AG08395 (cell line): ENCODE data around the gene RGS3.
"Not testable (repeated sequence)": the region's sequence is repeated elsewhere in the genome, so short reads cannot be mapped to it uniquely, and the experiment has no call there.

Source experiments
- DNase-seq: peaks from one replicate; pipeline ENCODE4 v3.0.0; 2012; ENCODE audit warnings: mixed read lengths, low spot score

Gene RGS3

DNA sequence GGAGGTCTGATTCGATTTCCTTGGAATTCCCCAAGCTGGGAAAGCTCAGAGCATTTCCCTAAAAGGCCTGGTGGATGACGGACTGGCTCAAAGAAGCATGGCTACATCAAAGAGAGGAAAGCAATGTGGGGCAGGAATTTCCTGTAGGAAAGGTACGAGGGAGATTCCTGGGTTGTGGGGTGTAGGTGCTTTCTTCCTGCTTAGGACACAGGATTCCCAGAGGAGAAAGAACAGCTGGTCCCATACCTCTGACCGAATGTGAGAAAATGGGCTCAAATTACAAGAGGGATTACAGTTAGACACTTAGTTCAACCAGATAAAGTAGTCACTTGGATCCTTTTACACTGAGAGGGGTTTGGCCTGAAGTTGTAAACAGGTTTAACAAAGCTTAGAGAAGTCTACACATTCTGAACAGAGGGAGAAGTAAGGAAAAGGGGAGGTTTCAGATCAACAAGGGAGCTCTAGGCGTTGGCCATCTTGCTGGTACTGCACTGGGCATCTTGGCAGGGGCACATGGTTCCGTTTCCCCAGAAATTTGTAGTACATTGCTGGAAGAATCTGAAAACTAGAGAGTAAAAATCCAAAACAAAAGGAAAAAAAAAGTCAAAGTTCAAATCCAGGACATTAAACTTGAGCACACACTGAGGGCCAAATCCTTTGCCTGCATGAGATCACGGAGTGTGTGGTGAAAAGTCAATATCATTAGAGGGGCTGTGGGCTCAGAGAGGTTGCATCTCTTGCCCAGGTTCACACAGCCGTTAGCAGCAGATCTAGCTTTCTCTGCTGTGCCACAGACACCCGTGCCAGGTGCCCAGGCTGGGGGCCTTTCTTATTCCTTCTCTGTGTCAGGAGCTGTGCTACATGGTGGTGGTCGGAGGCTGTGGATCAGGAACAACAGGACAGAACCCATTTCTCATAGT lies 171.3 kb downstream of the RGS3 start:
- no peak for DNase-seq

DNA sequence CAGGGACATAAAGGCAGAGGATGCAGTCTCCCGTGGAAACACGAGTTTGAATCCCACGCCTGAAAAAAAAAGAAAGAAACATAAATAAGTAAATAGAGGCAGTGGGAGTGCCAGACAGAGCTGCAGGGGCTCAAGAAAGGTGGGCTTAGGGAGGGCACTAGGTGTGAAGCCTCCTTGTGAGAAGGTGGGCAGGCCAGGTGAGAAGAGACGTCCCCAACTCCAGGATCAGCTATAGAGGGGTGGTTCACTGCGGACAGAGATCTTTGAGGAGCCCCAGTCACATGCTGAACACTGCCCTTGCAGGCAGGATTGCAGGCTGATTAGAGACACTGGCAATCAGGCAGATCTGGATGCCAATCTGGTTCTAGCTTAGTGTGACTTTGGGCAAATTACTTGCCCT lies 172.1 kb downstream of the RGS3 start:
- no peak for DNase-seq

DNA sequence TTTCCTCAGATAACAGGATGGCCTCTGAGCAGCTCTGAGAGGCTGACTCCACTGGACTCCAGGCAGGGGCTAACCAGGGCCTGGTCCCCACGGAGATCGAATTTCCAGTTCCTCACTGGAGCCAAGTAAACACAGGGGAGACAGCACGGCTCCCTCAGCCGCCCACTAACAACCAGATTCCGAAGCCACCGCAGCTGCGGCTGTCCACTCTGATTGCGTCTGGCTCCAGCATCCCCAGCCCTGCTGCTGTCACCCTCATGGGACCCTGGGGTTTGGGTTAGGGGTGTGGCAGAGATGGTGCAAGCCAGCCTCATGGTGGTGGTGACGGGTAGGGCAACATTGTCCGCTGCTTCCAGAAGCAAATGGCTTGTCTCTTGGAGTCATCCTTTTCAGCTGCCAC lies 172.6 kb downstream of the RGS3 start:
- no peak for DNase-seq

DNA sequence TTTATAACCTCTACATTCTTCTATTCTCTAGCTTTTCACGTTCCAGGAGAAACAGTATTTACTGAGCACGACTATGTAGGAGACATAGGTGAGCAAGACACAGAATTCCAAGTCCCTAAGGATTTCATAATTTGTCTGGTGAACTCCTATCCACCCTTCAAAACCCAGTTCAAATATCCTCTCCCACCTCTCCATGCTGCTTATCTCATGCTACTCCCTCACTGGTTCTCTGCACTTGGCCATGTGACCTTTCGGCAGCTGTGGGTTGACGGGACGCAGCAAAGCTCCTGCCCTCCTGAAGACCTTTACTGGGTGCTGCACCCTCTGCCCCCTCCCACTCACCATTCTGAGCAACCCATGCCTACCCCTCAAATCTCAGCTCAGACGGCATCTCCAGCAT lies 173.2 kb downstream of the RGS3 start:
- no peak for DNase-seq

DNA sequence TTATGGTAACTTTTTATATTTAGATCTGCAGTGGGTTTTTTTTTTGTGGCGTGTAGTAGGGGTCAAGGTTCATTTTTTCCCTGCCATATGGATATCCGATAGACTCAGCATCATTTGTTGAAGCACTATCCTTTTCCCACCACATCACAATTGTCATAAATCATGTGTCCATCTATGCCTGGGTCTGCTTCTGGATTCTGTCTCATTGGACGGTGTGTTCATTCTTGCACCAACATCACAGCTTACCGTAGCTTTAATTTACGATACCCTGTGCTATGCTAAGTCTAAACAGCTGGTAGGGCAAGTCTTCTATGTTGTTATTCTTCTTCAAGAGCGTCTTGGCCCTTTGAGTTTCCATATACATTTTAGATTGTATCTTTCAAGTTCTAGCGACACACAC lies 175.0 kb downstream of the RGS3 start:
- DNase-seq = no peak

DNA sequence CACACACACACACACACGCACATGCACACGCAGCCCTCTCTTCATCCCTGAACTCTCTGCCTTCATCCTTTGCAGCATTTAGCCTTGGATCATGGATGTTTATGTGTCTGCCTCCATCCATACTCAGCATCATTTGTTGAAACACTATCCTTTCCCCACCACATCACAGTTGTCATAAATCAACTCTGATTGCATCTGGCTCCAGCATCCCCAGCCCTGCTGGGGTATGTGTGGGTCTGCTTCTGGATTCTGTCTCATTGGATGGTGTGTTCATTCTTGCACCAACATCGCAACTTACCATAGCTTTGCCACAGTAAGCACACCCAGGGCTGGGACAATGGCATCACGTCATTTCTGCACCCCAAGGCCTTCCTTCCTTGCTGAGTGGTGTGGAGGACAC lies 175.4 kb downstream of the RGS3 start:
- no peak for DNase-seq

DNA sequence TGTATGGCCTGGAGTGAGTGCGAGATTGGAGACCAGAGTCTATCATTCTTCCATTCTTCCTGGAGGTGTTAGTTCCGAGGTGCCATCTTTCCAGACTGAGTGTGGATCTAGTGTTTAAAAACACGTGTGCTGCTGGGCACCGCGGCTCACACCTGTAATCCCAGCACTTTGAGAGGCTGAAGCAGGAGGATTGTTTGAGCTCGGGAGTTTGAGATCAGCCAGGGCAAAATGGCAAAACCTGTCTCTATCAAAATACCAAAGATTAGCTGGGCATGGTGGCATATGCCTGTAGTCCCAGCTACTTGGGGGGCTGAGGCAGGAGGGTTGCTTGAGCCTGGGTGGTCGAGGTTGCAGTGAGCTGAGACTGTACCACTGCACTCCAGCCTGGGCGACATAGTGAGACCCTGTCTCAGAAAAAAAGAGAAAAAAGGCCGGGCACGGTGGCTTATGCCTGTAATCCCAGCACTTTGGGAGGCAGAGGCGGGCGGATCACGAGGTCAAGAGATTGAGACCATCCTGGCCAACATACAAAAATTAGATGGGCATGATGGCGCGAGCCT lies 176.0 kb downstream of the RGS3 start:
- not testable (repeated sequence) for DNase-seq

DNA sequence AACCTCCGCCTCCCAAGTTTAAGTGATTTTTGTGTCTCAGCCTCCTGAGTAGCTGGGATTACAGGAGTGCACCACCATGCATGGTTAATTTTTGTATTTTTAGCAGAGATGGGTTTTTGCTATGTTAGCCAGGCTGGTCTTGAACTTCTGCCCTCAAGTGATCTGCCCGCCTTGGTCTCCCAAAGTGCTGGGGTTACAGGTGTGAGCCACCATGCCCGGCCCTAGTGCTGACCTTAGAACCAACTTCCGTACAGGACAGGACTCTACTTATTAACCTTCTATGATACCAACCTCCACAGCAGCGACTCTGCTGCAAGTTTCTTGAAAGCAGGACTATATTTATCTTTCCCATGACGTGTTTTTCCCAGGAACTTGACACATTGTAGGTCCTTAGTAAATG lies 176.9 kb downstream of the RGS3 start:
- no peak for DNase-seq

DNA sequence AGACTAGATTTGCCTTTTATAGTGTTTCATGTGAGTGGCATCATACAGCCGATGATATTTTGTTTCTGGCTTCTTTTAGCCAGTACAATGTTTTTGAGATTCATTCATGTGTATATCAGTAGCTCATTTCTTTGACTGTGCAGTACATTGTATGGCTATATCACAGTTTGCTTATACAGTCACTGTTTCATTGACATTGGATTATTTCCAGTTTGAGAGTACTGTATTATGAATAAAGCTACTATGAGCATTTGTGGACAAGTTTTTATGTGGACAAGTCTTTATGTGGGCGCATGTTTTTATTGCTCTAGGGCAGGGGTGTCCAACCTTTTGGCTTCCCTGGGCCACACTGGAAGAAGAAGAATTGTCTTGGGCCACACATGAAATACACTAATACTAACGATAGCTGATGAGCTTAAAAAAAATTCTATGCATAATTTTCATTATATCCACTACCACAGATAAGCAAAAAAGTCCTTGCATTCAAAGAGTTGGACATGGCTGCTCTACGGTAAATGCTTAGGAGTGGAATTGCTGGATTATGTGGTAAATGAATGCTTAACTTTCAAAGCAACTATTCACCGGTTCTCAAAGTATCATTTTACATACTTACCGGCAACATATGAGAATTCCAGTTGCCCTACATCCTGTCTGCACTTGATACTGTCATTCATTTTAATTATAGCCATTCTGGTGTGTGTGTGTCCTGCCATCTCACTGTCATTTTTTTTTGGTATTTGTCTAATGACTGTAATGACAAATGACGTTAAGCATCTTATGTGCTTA lies 177.8 kb downstream of the RGS3 start:
- DNase-seq = no peak

DNA sequence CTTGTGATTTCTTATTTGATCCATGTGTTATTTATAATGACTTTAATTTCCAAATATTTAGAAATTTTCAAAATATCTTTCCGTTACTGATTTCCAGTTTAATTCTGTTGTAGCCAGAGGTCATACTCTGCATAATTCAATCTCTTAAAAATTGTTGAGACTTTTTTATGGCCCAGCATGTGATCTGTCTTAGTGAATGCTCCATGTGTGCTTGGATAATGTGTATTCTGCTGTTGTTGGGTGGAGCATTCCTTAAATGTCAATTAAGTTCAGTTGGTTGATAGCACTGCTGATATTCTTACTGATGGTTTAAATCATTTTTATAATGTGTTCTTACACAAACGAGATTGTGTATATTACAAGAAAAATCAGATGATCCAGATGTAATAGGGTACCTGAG lies 180.8 kb downstream of the RGS3 start:
- DNase-seq = no peak

DNA sequence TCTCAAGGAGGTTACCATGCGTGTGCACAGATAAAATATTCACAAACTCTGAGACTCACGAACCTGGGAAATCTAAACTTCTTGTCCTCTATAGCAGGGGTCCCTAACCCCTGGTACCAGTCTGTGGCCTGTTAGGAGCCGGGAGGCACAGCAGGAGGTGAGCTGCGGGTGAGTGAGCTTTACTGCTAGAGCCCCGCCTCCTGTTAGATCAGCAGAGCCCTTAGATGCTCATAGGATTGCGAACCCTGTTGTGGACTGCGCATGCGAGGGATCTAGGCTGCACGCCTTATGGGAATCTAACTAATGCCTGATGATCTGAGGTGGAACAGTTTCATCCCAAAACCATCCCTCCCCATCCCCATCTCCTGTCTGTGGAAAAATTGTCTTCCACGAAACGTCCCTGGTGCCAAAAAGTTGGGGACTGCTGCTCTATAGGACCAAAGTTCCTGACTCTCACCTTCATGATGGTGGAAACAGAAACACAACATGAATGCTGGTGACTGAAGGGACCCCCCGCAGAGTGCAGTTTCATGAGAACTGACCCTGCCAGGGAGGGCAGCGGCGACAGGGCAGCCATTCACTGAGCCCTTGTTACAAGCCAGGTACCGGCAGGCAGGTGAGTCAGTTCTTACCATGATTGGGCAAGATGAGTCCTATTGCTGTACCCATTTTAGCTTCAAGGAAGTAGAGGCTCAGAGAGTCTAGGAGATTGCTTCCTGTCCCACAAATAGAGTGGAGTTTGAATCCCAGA lies 181.9 kb downstream of the RGS3 start:
- DNase-seq = no peak

DNA sequence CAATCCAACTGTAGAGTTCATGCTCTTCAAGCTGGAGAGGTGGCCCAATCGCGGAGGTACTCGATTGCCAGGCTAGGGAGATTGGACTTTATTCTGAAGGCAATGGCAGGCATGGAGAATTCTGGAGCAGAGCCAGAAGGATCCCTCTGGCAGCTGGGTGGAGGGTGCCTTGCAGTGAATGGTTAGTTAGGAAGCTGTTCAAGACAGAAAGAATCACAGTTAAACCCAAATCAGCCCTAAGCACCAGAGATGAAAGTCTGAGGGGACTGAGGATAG lies 182.4 kb downstream of the RGS3 start:
- no peak for DNase-seq

DNA sequence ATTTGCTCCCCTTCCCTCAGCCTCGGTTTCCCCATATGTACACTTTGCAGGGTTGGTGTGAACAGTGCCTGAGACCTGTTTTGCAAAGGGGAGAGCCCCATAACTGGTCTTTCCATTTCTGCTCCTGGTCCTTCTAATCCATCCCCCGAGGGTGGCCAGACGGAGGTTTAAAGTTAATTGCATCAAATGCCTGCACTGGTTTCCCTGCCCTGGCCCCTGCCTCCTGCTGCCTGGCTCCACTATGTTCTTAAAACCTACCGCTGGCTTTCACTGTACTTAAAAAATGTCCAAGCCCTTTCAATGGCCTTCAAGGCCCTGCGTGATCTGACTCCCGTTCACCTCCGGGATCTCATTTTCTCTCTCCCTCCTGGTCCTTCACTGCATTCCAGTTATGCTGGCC lies 183.0 kb downstream of the RGS3 start:
- DNase-seq = no peak
